Loucy (cell line): ENCODE data around the gene ALOX12B.

Experiments used
- H2AFZ ChIP-seq: fragments of 200-600 bp; sonication (generic); 2 replicates; pipeline ENCODE4 v1.6.0; 2016; ENCODE audit warnings: antibody characterized with exemption, mild to moderate bottlenecking, low read length, moderate library complexity
- H3F3A ChIP-seq: fragments of 200-600 bp; 2 replicates; pipeline ENCODE4 v1.6.0; 2016; ENCODE audit warnings: antibody characterized with exemption, low read depth, mild to moderate bottlenecking
- H3K27me3 ChIP-seq: fragments of 200-600 bp; sonication (generic); 2 replicates; pipeline ENCODE4 v1.6.1; 2014; ENCODE audit warnings: low read length, mild to moderate bottlenecking; ENCODE audit not compliant: insufficient read depth, poor library complexity, severe bottlenecking
- H3K36me3 ChIP-seq: fragments of 200-600 bp; sonication (generic); 2 replicates; pipeline ENCODE4 v1.6.1; 2016; ENCODE audit warnings: low read length; ENCODE audit not compliant: insufficient read depth
- H3K4me1 ChIP-seq: fragments of 200-600 bp; sonication (generic); 2 replicates; pipeline ENCODE4 v1.5.1; 2014; ENCODE audit warnings: low read length, mild to moderate bottlenecking; ENCODE audit not compliant: insufficient read depth, poor library complexity, severe bottlenecking
- H3K4me2 ChIP-seq: fragments of 200-600 bp; sonication (generic); 2 replicates; pipeline ENCODE4 v1.6.0; 2014; ENCODE audit warnings: antibody characterized with exemption, low read length, low read depth, mild to moderate bottlenecking; ENCODE audit not compliant: poor library complexity, severe bottlenecking
- H3K4me3 ChIP-seq: fragments of 200-600 bp; sonication (generic); 2 replicates; pipeline ENCODE4 v1.5.1; 2014; ENCODE audit warnings: low read length, mild to moderate bottlenecking, mixed read lengths; ENCODE audit not compliant: poor library complexity, severe bottlenecking
- H3K79me2 ChIP-seq: fragments of 200-600 bp; sonication (generic); 2 replicates; pipeline ENCODE4 v1.6.1; 2014; ENCODE audit warnings: low read length; ENCODE audit not compliant: insufficient read depth
- H3K9ac ChIP-seq: fragments of 200-600 bp; sonication (generic); 2 replicates; pipeline ENCODE4 v1.6.0; 2014; ENCODE audit warnings: mild to moderate bottlenecking, low read depth, low read length, moderate library complexity; ENCODE audit not compliant: poor library complexity, severe bottlenecking
- H3K9me2 ChIP-seq: fragments of 200-600 bp; sonication (generic); replicated peaks from 2 replicates; pipeline ENCODE4 v1.6.1; 2016; ENCODE audit warnings: low read depth, low read length, mixed read lengths
- H3K9me3 ChIP-seq: fragments of 200-600 bp; sonication (generic); 2 replicates; pipeline ENCODE4 v1.6.1; 2014; ENCODE audit warnings: mild to moderate bottlenecking, antibody characterized with exemption, low read length, low read depth; ENCODE audit not compliant: insufficient read depth
- H4K20me1 ChIP-seq: fragments of 200-600 bp; sonication (generic); 2 replicates; pipeline ENCODE4 v1.6.0; 2014; ENCODE audit warnings: antibody characterized with exemption, low read length, mild to moderate bottlenecking; ENCODE audit not compliant: insufficient read depth, poor library complexity, severe bottlenecking
- CTCF ChIP-seq: fragments of 200-600 bp; sonication (generic); conservative IDR thresholded peaks from 2 replicates; pipeline ENCODE4 v1.5.1; 2014; ENCODE audit warnings: mild to moderate bottlenecking, antibody characterized with exemption, low read length
- EZH2phosphoT487 ChIP-seq: fragments of 200-600 bp; IDR thresholded peaks from 2 replicates; pipeline ENCODE4 v1.6.1; 2018; ENCODE audit warnings: antibody characterized with exemption, mild to moderate bottlenecking, moderate library complexity, borderline replicate concordance

The ALOX12B gene

GRCh38 chr17:8087075-8087951 is at the start of gene ALOX12B:
Gene ALOX12B (minus strand): TSS chr17:8087716. CDS start chr17:8087442, 274 bp downstream.
- Histone ChIP-seq H3F3A (no peaks in the 10 kb centered on the region), H3K4me2 (no peak within 1 kb of the TSS), H3K4me1 (no peaks in the 10 kb centered on the region), H3K36me3 (no peaks in the 10 kb centered on the region), H2AFZ (no peak within 1 kb of the TSS), H3K79me2 (no peaks in the 10 kb centered on the region), H3K9ac (no peak within 1 kb of the TSS), H3K9me3 (no peaks in the 10 kb centered on the region), H4K20me1 (no peaks in the 10 kb centered on the region), H3K27me3 (no peaks in the 10 kb centered on the region), H3K9me2 (no peaks in the 10 kb centered on the region), H3K4me3 (no peak within 1 kb of the TSS)
- TF ChIP-seq CTCF = no peak
- no peak for TF ChIP-seq EZH2phosphoT487

GRCh38 chr17:8133941-8134340 is 46.4 kb upstream of the ALOX12B start:
- Histone ChIP-seq H3K79me2 (no peaks in the 10 kb centered on the region), H3K4me1 (peaks cover 11% of the 10 kb centered on the region), H3K4me3 (no peak overlapping the region), H3K9ac (no peak overlapping the region), H3K4me2 (no peak overlapping the region), H3K9me3 (no peaks in the 10 kb centered on the region), H3K27me3 (no peaks in the 10 kb centered on the region), H2AFZ (no peak overlapping the region), H3K36me3 (no peaks in the 10 kb centered on the region), H3K9me2 (no peaks in the 10 kb centered on the region), H3F3A (peaks cover 3% of the 10 kb centered on the region; the same call in 1 of the 2 replicates), H4K20me1 (no peaks in the 10 kb centered on the region)
- TF ChIP-seq EZH2phosphoT487 (no peak), CTCF (no peak)

GRCh38 chr17:8133399-8133798 is 45.9 kb upstream of the ALOX12B start:
- Histone ChIP-seq H3F3A (peaks cover 3% of the 10 kb centered on the region; the same call in 1 of the 2 replicates), H3K9me2 (no peaks in the 10 kb centered on the region), H3K36me3 (no peaks in the 10 kb centered on the region), H3K79me2 (no peaks in the 10 kb centered on the region), H2AFZ (no peak overlapping the region), H3K4me1 (peaks cover 10% of the 10 kb centered on the region), H4K20me1 (no peaks in the 10 kb centered on the region), H3K4me3 (no peak overlapping the region), H3K9me3 (no peaks in the 10 kb centered on the region), H3K4me2 (no peak overlapping the region), H3K27me3 (no peaks in the 10 kb centered on the region), H3K9ac (no peak overlapping the region)
- TF ChIP-seq CTCF (no peak), EZH2phosphoT487 (no peak)
